HL-60/S4 treated with phorbol 12-myristate 13-acetate at 8.2 ng/mL for 4 days and 3 days (cell line): ENCODE measurements around the gene DYNLL1.
"Not testable (repeated sequence)": the region's sequence is repeated elsewhere in the genome, so short reads cannot be mapped to it uniquely, and the experiment has no call there.

Experiments used
- in situ Hi-C: fragments of 300-500 bp; cut with MboI; formaldehyde crosslinking; loops from 2 replicates; pipeline ENCODE4 v1.15.0; 2022; ENCODE audit warnings: low sequenced_read_pairs

DYNLL1 gene

DNA sequence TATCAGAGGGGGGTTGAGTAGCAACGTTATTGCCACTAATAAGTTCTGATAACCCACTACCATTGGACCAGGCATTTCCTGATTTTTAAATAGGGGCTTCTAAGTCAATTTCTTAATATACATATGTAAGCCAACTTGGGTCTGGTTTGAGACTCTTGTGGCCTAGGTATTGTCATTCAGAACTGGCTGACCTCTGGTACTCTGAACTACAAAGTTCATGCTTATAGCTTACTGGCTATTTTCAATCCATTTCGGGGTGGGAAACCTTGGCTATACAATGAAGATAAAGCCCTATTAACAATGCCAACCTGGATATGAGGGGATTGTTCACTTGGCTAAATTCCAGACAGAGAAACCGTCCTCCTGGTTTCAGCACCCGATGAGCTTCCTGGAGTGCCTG lies 8.7 kb downstream of the DYNLL1 start:
- in situ Hi-C loops: no loop called here

DNA sequence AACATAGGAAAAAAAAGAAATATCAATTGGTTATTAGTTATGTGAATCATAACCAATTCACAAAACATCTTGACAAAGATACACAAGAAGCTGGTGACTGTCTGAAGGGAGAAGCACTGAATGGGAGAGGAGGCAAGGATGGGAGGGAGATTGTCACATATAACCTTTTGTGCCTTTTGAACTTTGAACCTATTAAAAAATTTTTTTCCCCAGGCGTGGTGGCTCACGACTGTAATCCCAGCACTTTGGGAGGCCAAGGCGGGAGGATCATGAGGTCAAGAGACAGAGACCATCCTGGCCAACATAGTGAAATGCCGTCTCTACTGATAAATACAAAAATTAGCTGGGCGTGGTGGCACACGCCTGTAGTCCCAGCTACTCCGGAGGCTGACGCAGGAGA lies 12.6 kb downstream of the DYNLL1 start:
- in situ Hi-C loops: no loop called here

DNA sequence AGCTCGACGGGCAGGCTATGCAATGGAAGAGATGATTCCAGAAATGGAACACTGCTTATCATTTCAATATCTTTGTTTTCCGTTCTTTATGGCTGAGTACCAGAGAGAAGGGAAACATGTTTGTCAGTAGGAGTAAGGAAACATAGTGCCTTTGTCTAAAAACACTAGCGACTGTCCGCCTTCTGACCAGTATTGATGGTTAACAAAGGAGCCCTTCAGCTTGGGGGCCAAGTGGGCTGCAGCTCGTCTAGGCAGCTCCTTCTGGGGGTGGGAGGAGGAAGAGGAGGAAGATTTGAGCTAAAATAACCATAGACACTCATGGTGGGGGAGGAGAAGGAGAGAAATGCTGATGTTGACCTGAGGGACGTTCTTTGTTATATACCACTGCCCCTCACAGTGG lies 18.1 kb downstream of the DYNLL1 start:
- in situ Hi-C loops: no loop called here

DNA sequence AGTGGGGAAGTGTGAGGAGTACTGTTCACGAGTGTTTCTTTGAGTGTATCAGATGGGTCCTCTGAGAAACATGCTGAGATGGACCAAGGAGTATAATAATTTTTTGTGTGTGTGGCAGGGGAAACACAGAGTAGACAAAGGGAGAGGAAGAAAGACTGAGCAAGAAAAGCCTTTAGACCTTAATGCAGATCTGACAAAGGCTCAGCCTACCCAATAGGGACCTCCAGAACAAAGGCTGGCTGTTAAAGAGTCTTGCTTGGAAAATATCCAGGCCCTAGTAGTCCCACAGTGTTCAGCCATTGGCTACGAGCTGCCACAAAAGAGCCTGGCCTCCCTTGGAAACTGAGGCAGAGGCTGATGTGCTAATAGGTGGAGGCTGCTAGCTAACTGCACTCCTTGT lies 19.6 kb downstream of the DYNLL1 start:
- in situ Hi-C loops: no loop called here

DNA sequence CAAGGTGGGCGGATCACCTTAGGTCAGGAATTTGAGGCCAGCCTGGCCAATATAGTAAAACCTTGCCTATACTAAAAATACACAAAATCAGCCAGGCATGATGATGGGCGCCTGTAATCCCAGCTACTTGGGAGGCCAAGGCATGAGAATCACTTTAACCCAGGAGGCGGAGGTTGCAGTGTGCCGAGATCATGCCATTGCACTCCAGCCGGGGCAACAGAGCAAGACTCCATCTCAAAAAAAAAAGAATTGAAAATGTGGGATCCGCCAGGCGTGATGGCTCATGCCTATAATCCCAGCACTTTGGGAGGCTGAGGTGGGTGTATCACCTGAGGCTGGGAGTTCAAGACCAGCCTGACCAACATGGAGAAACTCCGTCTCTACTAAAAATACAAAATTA lies 23.4 kb downstream of the DYNLL1 start:
- in situ Hi-C loops: not testable (repeated sequence)

DNA sequence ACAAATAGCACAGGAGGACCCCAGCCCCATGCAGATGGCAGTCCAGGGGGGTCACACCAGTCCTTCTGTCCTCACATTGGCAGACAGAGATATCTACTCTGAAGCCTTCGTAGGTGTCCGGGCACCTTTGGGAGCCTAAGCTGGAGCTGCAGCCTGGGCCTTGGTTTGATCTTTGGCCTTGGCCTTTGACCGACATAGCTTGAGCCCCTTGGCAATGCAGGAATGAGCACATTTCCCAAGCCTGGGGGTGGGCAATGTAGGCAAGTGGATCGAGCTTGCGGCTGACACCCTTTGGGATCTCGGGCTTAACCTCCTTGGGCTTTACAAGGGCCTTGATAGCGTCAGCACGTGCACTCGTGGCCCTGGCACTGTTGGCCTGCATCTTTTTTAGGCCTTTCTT lies 26.7 kb downstream of the DYNLL1 start:
- in situ Hi-C loops: no loop called here

DNA sequence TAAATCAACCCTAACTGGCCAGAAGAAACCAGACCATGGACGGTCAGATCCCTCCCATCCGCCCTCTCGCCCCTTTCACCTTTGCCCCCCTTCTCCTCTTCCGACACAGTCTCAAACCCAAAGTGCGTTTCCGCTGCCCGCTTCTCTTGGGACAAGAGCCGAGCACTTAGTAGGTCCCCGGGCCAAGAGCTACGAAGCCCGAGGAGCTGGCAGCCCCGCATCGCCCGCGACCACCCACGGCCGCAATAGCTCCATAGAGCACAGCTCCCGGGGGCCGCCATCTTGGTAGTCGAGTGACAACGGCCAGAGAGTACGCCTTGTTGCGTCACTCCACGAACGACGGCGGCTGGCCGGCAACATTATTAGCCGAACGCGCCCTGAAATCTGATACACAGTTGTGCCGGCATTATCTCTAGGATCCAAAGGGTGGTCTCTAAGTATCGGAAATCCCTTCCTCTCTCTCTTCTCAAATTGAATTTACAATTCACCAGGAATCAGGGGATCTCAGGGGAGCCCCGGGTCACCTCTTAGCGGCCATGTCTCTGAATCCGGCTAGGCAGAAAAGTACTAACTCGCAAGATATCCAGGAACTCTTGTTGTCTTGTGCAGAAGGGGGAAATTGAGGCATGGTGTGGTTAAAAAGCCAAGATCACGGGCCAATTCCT lies 33.1 kb downstream of the DYNLL1 start, which contains the start of gene COQ5:
Gene COQ5, minus strand, starts transcription at position 298 of the 665 bp plus-strand sequence. Its CDS starts 17 bp downstream, at position 281.
- in situ Hi-C loops: no loop called here

DNA sequence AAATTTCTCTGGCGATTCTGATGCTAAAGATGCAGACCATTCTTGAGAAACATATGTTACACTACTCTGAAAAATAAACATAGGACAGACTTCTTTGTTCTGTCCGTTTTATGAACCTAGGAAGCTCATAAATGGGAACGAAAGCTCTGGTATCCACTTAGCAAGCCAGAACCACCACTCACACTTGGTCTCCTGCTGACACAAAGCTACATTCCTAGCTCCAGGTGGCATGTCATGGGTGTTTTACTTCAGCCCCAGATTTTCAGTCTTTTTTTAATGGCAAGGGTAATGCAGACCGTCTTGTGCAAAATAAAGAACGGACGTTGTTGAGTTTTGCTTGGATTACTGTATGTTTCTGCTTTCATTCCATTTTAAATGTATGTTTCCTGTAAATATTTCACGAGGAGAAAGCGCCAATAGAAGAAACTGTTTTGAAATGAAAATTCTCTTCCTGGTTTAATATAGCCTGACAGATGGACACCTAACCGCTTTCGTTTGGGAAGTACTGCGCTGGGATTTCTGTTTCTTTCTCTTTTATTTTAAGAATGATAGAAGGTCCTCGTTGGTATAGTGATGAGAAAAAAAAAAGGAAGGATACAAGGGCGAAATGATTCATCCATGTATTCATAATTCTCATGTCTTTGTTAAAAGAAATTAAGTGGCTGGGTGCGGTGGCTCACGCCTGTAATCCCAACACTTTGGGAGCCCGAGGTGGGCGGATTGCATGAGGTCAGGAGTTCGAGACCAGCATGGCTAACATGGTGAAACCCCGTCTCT lies 33.9 kb downstream of the DYNLL1 start:
- in situ Hi-C loops: no loop called here

DNA sequence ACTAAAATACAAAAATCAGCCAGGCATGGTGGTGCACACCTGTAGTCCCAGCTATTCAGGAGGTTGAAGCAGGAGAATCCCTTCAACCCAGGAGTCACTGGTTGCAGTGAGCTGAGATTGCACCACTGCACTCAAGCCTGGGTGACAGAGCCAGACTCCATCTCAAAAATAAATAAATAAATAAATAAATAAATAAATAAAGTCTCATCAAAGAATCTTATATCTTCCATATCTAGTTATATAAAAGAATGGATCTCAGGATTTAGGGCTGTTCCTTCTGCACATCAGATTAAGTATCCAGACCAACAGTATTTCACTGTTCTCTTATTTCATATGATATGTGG lies 34.5 kb downstream of the DYNLL1 start:
- in situ Hi-C loops: not testable (repeated sequence)

DNA sequence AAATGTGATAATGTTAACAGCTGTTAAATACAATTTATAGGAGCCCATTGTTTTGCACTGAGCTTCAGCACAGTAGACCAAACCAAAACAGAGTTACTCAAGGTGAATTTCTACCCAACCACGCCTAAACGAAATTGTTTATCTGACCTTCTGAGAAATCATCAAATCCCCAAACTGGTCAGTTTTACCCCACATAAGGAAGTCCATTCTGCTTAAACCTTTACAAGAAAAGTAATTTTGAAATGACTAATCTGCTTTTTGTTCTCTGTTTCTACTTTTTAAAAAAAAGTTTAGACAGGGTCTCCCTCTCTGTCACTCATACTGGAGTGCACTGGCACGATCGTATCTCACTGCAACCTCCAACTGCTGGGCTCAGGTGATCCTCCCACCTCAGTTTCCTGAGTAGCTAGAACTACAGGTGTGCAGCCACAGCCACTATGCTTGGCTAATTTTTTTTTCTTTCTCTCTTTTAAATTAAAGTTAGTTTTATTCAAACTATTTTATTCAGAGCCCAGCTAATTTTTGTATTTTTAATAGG lies 36.9 kb downstream of the DYNLL1 start:
- in situ Hi-C loops: no loop called here

DNA sequence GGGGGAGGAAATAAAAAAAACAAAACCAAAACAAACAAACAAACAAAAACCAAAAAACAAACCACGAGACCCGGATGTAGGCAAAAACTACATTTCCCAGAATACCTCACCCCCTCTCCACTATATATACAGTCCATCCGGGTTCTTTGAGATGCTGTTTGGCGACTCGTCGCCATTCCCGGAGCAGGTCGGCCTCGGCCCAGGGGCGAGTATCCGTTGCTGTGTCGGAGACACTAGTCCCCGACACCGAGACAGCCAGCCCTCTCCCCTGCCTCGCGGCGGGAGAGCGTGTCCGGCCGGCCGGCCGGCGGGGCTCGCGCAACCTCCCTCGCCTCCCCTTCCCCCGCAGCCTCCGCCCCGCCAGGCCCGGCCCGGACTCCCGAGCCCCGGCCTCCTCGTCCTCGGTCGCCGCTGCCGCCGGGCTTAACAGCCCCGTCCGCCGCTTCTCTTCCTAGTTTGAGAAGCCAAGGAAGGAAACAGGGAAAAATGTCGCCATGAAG lies 38.3 kb downstream of the DYNLL1 start, which contains the start of gene RNF10:
Gene RNF10, plus strand, starts transcription at position 154 of the 500 bp plus-strand sequence. CDS start 456 bp downstream, outside the sequence.
- in situ Hi-C loops: no loop called here

DNA sequence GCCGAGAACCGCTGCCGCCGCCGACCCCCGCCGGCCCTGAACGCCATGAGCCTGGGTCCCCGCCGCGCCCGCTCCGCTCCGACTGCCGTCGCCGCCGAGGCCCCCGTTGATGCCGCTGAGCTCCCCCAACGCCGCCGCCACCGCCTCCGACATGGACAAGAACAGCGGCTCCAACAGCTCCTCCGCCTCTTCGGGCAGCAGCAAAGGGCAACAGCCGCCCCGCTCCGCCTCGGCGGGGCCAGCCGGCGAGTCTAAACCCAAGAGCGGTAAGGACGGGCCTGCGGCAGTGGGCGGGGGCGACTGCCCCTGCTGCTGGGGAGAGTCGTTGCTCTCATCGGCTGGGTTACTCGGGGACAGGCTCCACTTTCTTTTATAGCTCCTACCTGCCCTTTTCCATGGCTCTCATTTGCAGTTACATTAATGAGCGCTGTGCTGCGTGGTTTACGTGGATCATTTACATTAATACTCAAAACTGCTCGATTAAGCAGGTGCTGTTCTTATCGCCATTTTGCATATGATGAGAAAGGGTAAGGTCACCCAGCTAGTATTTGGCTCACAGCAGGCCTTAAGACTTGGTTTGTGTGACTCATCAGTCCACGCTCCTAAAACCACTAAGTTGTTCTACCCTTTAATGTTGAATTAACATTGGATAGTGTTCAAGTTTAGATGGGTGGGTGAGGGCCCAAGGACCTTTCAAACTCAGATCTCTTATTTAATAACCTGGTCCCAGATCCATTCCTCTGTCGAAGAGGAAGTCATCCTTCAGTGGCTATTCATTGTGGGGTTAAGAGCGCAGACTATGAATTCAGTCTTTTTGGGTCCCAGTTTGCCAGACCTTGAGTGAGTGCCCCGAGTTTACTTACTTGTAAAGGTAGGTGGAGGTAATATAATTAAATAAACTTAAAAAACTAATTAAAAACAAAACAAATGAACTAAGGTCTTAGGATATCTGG lies 39.1 kb downstream of the DYNLL1 start:
- in situ Hi-C loops: no loop called here

DNA sequence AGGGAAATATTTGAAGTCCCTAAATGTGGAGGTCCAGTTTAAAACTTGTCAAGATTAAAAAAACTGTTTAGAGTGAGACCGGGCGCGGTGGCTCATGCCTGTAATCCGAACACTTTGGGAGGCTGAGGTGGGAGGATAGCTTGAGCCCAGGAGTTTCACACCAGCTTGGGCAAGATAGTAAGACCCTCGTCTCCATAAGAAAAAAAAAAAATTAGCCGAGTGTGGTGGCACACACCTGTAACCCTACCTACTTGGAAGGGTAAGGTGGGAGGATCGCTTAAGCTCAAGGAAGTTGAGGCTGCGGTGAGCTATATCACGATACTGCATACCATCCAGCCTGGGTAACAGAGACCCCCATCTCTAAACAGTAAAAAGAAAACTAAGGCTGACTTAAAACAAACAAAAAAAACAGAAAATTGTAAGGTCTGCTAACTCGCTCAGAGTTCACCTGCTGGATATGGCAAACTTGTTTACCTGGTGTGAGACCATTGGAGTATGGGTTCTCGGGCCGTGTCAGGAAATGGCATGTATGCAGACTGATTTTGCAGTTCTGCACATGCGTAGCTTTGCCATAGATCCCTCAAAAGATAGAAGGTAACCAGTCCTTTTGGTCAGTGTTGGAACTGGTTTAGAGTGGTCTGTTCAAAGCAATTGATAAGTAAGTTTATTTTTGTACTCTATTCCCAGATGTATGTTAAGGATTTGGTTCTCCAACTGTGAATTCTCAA lies 40.3 kb downstream of the DYNLL1 start:
- in situ Hi-C loops: no loop called here

DNA sequence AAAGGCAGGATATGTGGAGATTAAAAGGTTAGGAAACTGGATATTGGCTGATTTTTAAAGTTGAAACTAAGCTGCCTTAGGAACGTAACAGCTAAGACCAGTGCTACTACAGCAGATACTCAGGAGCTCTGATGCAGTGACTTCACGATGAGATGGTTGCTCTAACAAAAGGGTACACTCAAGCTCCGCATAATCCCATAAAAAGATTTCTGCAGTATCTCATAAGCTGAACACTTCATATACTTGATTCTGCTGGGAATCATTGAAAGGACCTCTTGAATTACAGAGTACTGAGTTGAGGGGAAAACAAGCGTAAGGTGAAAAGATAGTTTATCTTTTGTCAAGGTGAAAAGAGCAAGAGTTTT lies 41.9 kb downstream of the DYNLL1 start:
- in situ Hi-C loops: no loop called here

DNA sequence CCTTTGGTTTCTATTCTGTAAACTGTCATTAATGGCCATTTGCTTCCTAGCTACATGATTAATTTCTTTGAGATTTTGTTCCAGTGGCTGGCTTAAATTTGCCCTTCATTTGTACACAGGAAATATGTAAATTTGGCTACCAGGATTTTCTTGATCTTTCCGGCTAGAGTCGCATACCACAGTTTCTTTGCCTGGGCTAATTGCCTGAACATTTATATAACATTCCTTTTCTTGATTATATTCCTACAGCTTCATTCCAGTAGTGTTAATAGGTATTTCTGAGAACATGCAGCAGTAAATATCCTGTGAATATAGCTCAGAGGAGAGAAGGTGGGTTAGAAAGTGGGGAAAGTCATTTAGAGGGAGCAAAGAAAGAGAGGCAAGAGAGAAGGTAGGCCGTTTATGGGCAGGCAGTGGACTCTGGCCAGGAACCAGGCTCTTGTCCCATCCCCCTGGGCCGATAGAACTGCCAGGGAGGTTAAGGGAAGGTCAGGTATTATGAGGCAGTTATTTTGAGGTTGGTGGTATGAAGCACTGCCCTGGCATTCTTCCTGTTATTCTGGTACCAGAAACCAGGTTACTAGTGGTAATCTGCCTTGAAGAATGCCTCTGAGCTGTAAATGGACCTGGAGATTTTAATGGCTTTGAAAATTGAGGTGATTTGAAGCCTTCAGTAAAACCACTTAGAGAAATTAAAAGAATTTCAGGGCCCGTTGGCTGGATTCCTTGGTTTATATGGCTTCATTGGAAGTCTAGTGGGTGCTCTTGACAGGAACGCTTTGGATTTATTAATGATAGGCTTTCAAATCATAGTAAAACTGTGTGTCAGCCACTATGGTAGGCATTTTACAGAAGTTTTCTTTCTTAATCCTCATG lies 42.6 kb downstream of the DYNLL1 start:
- in situ Hi-C loops: no loop called here

DNA sequence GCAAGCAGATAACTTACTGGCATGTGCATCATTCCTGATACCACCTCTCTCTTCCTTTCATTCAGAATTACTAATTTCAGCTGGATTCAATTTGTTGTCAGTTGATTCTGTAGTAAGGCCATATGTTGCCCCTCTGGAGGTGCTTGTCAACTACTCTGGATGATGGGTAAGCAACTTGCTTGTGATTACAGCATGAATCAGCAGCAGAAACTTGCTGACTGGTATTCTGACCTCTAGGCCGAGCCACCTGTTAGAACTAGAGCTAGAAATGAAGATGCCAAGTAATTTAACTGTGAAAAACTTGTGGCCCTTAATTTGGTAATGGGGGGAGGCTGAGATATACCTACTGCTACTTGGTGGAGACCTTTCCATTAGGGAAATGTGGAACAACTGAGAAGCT lies 43.4 kb downstream of the DYNLL1 start:
- in situ Hi-C loops: no loop called here

DNA sequence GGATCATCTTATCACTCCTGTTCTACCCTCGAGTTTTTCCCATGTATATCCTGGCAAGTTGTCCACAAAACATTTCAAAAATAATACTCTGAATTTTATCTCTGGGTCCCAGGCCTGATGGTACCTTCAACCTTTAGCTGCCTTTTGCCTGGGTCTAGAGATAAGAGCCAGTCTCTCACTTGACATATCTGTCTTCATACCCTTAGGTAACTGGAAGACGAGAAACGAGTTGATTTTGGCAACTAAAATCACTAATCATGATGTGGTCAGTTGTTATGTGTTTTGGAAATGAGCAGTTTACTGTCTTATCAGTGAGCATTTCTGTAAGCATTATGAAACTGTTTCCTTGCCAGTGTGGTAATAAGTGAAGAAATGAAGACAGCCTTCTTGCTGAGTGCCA lies 44.5 kb downstream of the DYNLL1 start:
- in situ Hi-C loops: no loop called here

DNA sequence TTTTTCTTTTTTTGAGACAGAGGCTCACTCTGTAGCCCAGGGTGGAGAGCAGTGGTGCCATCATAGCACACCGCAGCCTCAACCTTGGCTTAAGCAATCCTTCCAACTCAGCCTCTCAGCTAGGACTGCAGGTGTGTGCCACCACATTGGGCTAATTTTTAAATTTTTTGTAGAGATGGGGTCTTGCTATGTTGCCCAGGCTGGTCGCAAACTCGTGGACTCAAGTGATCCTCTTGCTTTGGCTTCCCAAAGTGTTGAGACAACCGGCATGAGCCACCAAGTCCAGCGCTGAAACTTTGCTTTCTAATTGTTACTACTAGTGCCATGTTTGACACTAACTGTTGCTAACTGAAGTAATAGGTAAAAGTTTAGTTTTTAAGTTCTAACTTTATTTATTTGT lies 46.3 kb downstream of the DYNLL1 start:
- in situ Hi-C loops: no loop called here

DNA sequence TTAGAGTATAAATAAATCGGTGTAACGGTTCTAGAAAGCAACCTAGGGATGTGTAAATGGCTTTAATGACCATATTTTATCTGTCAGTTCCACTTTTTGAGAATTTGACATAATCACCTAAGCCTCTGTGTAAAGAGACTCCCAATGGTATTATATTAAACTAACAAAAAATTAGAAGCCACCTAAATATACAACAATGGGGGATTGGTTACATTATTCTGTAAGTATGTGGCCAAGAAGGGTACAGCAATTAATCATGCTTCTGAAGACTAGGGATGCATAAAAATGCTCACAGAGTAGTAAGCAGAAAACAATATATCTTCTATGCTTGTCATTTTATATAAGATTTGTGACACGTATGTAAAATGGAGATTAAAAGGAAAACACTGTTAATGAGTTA lies 48.8 kb downstream of the DYNLL1 start:
- in situ Hi-C loops: no loop called here
